ENCODE measurements around the gene SDF2L1. TPM values are rescaled to one million over a fixed set of nuclear protein-coding genes. Genes with fewer than 3 reads are reported as not detected.

Gene SDF2L1
- total and polyA plus RNA-seq, 10 of the 15 experiments (the other 5 are each of a cell fraction or from before 2014, with no cell fraction given), result 3.0 to 214 (median 55.5) TPM

- TF ChIP-seq ZZZ3 (IDR thresholded peaks at IDR 0.05; ENCODE audit: control insufficient read depth, insufficient read length, low read depth) (no peak), NR2F1 (conservative IDR thresholded peaks at IDR 0.05) (no peak), KLF5 (IDR thresholded peaks at IDR 0.05; ENCODE audit: partially characterized antibody) (no peak), BCLAF1 (IDR thresholded peaks at IDR 0.05) (no peak), LARP7 (IDR thresholded peaks at IDR 0.05) (no peak), IRF4 (IDR thresholded peaks at IDR 0.05; ENCODE audit: low read depth, low read length) (no peak)
Observed at GRCh38 chr22:21686634-21687393, 44.7 kb downstream of the SDF2L1 start (continued).

GRCh38 chr22:21687685-21688259 lies 45.7 kb downstream of the SDF2L1 start:
- Histone ChIP-seq H3K4me2 (ENCODE audit: control insufficient read depth, insufficient read depth) (no peak overlapping the region), H3K9me3 (replicated peaks; ENCODE audit: control insufficient read depth, insufficient read depth, low read length) (no peaks in the 10 kb centered on the region), H3K27me3 (replicated peaks in 1 of 2; ENCODE audit: control insufficient read depth in 2 of 2, insufficient read depth in 2 of 2, low read length in 1 of 2) (no peaks in the 10 kb centered on the region), H3K4me1 (ENCODE audit: control insufficient read depth, insufficient read depth, low read length) (peaks cover 27% of the 10 kb centered on the region), H3K4me3 (no peak overlapping the region), H3K9ac (ENCODE audit: control insufficient read depth, insufficient read depth, low read length) (no peak overlapping the region), H4K20me1 (ENCODE audit: control insufficient read depth, insufficient read depth) (no peaks in the 10 kb centered on the region), H3K36me3 (ENCODE audit: control insufficient read depth in 2 of 2, insufficient read depth in 2 of 2, low read length in 1 of 2) (peaks cover 18 to 25% of the 10 kb centered on the region in 2 experiments), H3K79me2 (ENCODE audit: control insufficient read depth, insufficient read depth, low read length) (no peaks in the 10 kb centered on the region), H2AFZ (ENCODE audit: control insufficient read depth, low read depth, low read length) (no peak overlapping the region), H3K27ac (ENCODE audit: control insufficient read depth, insufficient read depth) (no peak overlapping the region)
- ChIA-PET RAD21 (ENCODE audit: unreplicated experiment) (no interaction called here), CTCF (no interaction called here), SMC1A (ENCODE audit: uncharacterized antibody, unreplicated experiment) (interaction anchor here (0.6 kb wide), 1 partner anchor 39 kb away, joined by 3 read pairs; no protein-coding TSS in a partner anchor), POLR2A (no interaction called here)
- FAIRE-seq, result no peak
- no peak for DNase-seq (ENCODE audit: low read depth, low spot score)
- ATAC-seq, result no peak
- intact Hi-C loops (cut with micrococcal nuclease; ENCODE audit: unreplicated experiment), result no loop called here
- in situ Hi-C loops (cut with MboI), result no loop called here
- BruUV-seq (replicated peaks), result no TSS peak
- 87% methylated on average over 10 of the region's 11 CpGs for WGBS (ENCODE audit: insufficient coverage, insufficient replicate concordance, low lambda C conversion rate, missing lambda C conversion rate)
- no peak for TF ChIP-seq CBX5 (IDR thresholded peaks at IDR 0.05; ENCODE audit: low read depth)
- no peak for TF ChIP-seq REST (IDR thresholded peaks at IDR 0.05; ENCODE audit: low read depth, low read length)
- TF ChIP-seq RELA (IDR thresholded peaks at IDR 0.05; ENCODE audit: borderline replicate concordance, partially characterized antibody), result no peak
- TF ChIP-seq EGR1 (IDR thresholded peaks at IDR 0.05; ENCODE audit: borderline replicate concordance in 1 of 2, low read depth in 2 of 2, low read length in 2 of 2), result no peak
- no peak for TF ChIP-seq KAT2A (conservative IDR thresholded peaks at IDR 0.05; ENCODE audit: control insufficient read depth, low read depth, low read length)
- TF ChIP-seq BHLHE40 (IDR thresholded peaks at IDR 0.05; ENCODE audit: borderline replicate concordance in 1 of 2, low read depth in 2 of 2, low read length in 1 of 2), result no peak
- TF ChIP-seq MYB (IDR thresholded peaks at IDR 0.05; ENCODE audit: borderline replicate concordance, low read depth, low read length), result no peak

Measured in GM12878 (cell line).